ENCODE data around the gene LHX4. TPM values are rescaled to one million over a fixed set of nuclear protein-coding genes. Genes with fewer than 3 reads are reported as not detected.

The LHX4 gene
- total and polyA plus RNA-seq, 7 donors = 0.01 to 0.04 TPM; not detected in 5

GRCh38 chr1:180206581-180206980, 23.5 kb upstream of the LHX4 start:
- WGBS, 3 donors = 98 to 99% (median 99%) methylated on average over 3 of the region's 3 CpGs
- DNase-seq (no peak), ATAC-seq (peak in 1 of 4 donors; percentile 17)
- Histone ChIP-seq H3K4me3 (no peak overlapping the region), H3K27me3 (ENCODE audit: insufficient read depth in 3 of 3, low read length in 2 of 3) (no peaks in the 10 kb centered on the region), H3K27ac (no peak overlapping the region), H3K9me3 (no peaks in the 10 kb centered on the region), H3K4me1 (no peaks in the 10 kb centered on the region), H3K36me3 (ENCODE audit: insufficient read depth in 1 of 2, low read depth in 1 of 2) (no peaks in the 10 kb centered on the region)
- intact Hi-C loops (cut with DNase I) = no loop called here
- TF ChIP-seq, protein P1, sequence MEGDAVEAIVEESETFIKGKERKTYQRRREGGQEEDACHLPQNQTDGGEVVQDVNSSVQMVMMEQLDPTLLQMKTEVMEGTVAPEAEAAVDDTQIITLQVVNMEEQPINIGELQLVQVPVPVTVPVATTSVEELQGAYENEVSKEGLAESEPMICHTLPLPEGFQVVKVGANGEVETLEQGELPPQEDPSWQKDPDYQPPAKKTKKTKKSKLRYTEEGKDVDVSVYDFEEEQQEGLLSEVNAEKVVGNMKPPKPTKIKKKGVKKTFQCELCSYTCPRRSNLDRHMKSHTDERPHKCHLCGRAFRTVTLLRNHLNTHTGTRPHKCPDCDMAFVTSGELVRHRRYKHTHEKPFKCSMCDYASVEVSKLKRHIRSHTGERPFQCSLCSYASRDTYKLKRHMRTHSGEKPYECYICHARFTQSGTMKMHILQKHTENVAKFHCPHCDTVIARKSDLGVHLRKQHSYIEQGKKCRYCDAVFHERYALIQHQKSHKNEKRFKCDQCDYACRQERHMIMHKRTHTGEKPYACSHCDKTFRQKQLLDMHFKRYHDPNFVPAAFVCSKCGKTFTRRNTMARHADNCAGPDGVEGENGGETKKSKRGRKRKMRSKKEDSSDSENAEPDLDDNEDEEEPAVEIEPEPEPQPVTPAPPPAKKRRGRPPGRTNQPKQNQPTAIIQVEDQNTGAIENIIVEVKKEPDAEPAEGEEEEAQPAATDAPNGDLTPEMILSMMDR (IDR thresholded peaks at IDR 0.05) = no peak

DNA sequence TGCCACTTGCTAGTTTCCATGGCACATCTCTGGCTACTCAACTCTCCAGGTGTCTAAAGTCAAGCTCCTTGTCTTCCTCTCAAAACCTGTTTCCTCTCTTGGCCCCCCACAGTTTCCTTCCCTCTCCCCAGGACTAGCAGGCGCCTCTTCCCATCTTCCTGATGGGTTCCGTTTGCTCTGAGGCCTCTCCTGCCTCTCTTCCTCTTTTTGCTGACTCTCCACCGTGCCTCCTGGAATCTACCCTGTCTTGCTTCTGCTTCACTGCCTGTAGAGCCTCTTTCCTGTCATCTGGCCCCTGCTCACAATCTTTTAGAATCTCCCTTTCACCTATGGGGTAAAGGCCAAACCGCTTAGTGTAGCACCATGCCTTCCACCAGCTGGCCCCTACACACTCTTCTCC, 21.8 kb upstream of the LHX4 start:
- WGBS, 3 donors = 80 to 89% (median 84%) methylated on average over 4 of the region's 4 CpGs
- H3K27me3 ChIP-seq (ENCODE audit: insufficient read depth in 3 of 3, low read length in 2 of 3) = no peaks in the 10 kb centered on the region
- TF ChIP-seq, protein P1 (IDR thresholded peaks at IDR 0.05) = no peak
- H3K27ac ChIP-seq = no peak overlapping the region
- intact Hi-C loops (cut with DNase I) = no loop called here
- no peak overlapping the region for H3K4me3 ChIP-seq
- no peaks in the 10 kb centered on the region for H3K9me3 ChIP-seq
- H3K4me1 ChIP-seq = no peaks in the 10 kb centered on the region
- ATAC-seq (no peak), DNase-seq (no peak)
- no peaks in the 10 kb centered on the region for H3K36me3 ChIP-seq (ENCODE audit: insufficient read depth in 1 of 2, low read depth in 1 of 2)

- DNase-seq = no peak
- intact Hi-C loops (cut with DNase I) = no loop called here
- no peak for ATAC-seq
Observed at GRCh38 chr1:180210008-180210620, 19.9 kb upstream of the LHX4 start.

DNA sequence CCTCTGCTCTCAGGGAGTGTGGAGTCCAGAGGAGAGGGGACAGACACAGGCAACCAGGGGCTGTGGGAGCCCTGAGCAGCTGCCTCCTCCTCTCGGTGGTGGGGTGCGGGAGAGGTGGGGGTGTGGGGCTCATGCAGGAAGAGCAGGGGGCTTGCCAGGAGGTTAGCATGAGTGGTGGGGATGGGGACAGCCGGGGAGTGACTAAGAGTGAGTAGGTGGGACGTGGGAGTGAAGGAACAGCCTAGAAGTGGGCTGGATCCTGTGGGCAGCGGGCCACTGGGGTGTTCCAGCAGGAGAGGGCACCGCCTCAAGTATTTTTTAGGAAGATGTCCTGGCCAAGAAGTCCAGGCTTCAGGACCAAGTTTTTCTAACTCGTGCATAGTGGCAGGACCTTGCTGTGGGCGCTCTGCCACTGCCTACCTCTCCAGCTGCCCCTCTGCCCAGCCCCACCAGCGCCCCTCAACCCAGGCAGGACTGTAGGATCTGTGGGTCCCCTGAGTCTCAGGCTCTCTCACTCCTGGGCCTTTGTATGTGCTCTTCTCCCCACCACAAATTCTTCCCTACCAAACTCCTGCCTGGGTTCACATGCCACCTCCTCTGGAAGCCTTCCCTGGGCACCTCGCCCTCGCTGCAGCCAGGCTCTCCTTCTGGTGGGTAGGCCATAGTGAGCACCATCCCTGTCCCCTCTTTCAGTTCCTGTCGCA, 18.8 kb upstream of the LHX4 start:
- H3K27ac ChIP-seq = no peak overlapping the region
- intact Hi-C loops (cut with DNase I) = no loop called here
- no peaks in the 10 kb centered on the region for H3K36me3 ChIP-seq (ENCODE audit: insufficient read depth in 1 of 2, low read depth in 1 of 2)
- H3K4me1 ChIP-seq = no peaks in the 10 kb centered on the region
- H3K27me3 ChIP-seq (ENCODE audit: insufficient read depth in 3 of 3, low read length in 2 of 3) = no peaks in the 10 kb centered on the region
- TF ChIP-seq, protein P1 (IDR thresholded peaks at IDR 0.05) = no peak
- no peak overlapping the region for H3K4me3 ChIP-seq
- DNase-seq (no peak), ATAC-seq (no peak)
- 64 to 87% (median 78%) methylated on average over 11 to 12 of the region's 12 CpGs for WGBS, 3 donors
- no peaks in the 10 kb centered on the region for H3K9me3 ChIP-seq

More at GRCh38 chr1:180210008-180210620, 19.9 kb upstream of the LHX4 start:
- H3K4me1 ChIP-seq = no peaks in the 10 kb centered on the region
- no peaks in the 10 kb centered on the region for H3K9me3 ChIP-seq
- no peak overlapping the region for H3K4me3 ChIP-seq
- H3K27me3 ChIP-seq (ENCODE audit: insufficient read depth in 3 of 3, low read length in 2 of 3) = no peaks in the 10 kb centered on the region
- no peaks in the 10 kb centered on the region for H3K36me3 ChIP-seq (ENCODE audit: insufficient read depth in 1 of 2, low read depth in 1 of 2)
- H3K27ac ChIP-seq = no peak overlapping the region
- TF ChIP-seq, protein P1 (IDR thresholded peaks at IDR 0.05) = no peak
- WGBS, 3 donors = 58 to 76% (median 58%) methylated on average over 4 of the region's 4 CpGs

All from psoas muscle (tissue), 8 donors.